ENCODE measurements around the gene ZNF326.

GRCh38 chr1:90074970-90075391 is 80.1 kb downstream of the ZNF326 start:
- TF ChIP-seq CTCF (conservative IDR thresholded peaks at IDR 0.05) (no peak), EZH2 (IDR thresholded peaks at IDR 0.05; ENCODE audit: low read depth) (no peak)

All from PC-9 (cell line).